KOPT-K1 (cell line): ENCODE results near the gene ZNF441.

ENCODE experiments used
- H3K27ac ChIP-seq: fragments of 200-600 bp; sonication (generic); 2 replicates; pipeline ENCODE4 v1.5.1; 2016; ENCODE audit warnings: antibody characterized with exemption, mild to moderate bottlenecking, low read depth, low read length; ENCODE audit not compliant: poor library complexity, severe bottlenecking
- H3K36me3 ChIP-seq: fragments of 200-600 bp; sonication (generic); 2 replicates; pipeline ENCODE4 v1.5.1; 2017; ENCODE audit warnings: antibody characterized with exemption, mild to moderate bottlenecking, low read length, moderate library complexity; ENCODE audit not compliant: insufficient read depth
- H3K9me3 ChIP-seq: fragments of 200-600 bp; sonication (generic); 2 replicates; pipeline ENCODE4 v1.5.1; 2017; ENCODE audit warnings: antibody characterized with exemption, low read length, mild to moderate bottlenecking; ENCODE audit not compliant: insufficient read depth, poor library complexity, severe bottlenecking

The ZNF441 gene

DNA sequence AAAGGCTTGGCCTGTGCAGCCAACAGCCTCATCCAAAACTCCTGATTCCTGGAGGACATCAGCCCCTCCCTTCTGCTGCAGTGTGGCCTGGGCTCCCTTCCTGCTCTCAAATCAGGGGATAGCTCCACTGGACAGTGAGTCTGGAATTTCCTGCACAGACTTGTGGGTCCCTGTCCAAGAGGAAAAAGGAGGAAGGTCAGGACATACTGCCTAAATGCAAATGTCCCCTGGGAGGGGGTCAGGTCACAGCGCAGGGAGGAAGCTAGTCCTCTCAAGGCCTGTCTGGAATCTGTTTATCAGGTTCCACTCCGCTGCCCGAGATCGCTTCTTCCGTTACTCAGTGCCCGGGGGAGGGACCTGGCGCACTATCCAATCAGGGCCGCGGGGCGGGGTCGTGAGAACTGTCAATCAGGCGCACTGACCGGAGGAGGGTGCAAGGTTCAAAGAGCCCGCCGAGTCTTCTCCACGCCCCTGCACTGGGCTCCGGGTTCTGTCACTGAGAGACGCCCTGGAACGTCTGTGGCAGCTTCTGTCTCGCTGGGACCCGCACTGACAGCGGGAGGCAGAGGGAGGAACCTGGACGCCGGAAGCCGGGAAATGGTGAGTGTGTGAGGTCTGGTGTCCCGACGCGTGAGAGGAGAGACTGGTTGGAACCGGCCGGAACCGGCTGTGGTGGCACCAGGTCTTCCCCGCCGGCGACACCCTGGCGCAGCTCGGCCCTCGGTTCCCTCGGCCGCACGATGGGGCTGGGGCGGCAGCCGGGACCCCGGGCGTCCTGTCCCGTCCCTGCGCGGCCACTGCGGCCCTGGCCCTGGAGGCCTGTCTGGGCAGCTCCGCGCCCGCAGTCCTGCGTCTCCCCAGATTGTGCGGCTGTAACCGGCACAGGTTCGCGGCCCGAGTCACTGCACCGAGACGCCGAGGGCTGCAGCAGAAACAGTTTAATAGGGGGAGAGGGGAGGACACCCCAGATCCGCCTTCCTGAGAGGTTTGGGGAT lies at the start of gene ZNF441:
Gene ZNF441 (plus strand): TSS at position 404 of the 995 bp plus-strand sequence. CDS start 194 bp downstream, at position 598.
- Histone ChIP-seq H3K36me3 (no peaks in the 10 kb centered on the region), H3K27ac (peak within 1 kb of the TSS; percentile 57), H3K9me3 (peaks cover 27% of the 10 kb centered on the region)

DNA sequence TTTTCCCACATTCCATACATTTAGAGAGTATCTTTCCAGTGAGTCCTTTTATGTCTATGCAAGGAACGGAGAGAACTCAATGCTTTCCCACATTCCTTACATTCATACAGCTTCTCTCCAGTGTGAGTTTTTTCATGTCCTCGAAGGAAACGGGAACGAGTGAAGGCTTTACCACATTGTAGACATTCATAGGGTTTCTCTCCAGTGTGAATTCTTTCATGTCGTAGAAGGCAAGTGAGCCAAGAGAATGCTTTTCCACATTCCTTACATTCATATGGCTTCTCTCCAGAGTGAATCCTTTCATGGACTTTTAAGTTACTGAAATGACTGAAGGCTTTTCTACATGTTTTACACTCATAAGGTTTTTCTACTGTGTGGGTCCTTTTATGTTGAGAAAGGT lies 45.1 kb upstream of the ZNF441 start:
- peaks cover 76% of the 10 kb centered on the region for H3K9me3 ChIP-seq
- H3K36me3 ChIP-seq = peaks cover 63% of the 10 kb centered on the region
- no peak overlapping the region for H3K27ac ChIP-seq

DNA sequence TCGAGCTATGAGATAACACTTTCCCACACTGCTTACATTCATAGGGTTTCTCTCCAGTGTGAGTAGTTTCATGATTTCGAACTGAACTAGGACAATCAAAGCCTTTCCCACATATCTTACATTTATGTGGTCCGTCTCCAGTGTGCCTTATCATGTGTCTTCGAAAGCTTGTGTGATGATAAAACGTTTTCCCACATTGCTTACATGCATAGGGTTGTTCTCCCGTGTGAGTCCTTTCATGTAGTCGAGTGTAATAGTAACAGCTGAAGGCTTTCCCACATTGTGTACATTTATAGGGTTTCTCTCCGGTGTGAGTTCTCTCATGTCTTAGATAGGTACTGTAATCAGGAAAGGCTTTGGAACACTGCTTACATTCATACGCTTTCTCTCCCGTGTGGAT lies 44.4 kb upstream of the ZNF441 start:
- peaks cover 84% of the 10 kb centered on the region for H3K9me3 ChIP-seq
- peaks cover 71% of the 10 kb centered on the region for H3K36me3 ChIP-seq
- H3K27ac ChIP-seq = no peak overlapping the region

DNA sequence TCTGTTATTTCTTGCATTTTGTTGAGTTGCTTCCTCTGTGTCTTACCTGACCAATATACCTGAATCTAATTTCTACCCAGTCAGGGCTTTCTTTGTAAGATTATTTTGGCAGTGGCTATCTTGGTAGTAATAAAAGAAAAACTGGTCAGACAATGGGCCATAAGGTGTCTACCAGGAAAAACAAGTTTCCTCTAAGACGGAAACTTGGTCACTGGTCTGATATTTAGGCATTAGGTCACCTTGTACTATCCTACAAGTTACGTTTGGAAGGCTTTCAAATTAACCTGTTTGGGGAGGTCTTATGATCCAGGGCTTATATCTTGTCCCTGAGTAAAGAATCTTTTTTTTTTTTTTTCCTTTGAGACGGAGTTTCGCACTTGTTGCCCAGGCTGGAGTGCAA lies 37.2 kb upstream of the ZNF441 start:
- peaks cover 56% of the 10 kb centered on the region for H3K36me3 ChIP-seq
- no peak overlapping the region for H3K27ac ChIP-seq

DNA sequence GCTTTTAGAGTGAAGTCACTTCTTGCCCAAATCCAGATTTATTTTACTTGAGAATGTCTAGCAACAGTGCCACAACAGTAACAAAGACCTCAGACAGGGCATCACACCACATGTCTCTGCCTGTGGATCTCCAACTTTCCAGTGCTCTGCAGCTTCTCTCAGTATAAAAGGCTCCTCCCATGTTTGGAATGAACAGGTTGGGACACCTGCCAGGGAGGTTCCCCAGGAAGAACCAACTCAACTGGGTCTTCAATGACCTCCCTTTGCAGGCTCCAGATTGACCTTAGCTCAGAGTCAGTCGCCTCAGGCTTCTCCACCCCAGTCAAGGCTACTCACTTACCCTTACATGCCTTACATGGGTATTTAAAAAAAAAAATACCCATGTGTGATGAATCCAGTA lies 31.4 kb upstream of the ZNF441 start:
- H3K27ac ChIP-seq = no peak overlapping the region
- H3K36me3 ChIP-seq = peaks cover 18% of the 10 kb centered on the region; the same call in 1 of the 2 replicates
- peaks cover 12% of the 10 kb centered on the region for H3K9me3 ChIP-seq

More for the DNA sequence above, 37.2 kb upstream of the ZNF441 start:
- peaks cover 58% of the 10 kb centered on the region for H3K9me3 ChIP-seq

DNA sequence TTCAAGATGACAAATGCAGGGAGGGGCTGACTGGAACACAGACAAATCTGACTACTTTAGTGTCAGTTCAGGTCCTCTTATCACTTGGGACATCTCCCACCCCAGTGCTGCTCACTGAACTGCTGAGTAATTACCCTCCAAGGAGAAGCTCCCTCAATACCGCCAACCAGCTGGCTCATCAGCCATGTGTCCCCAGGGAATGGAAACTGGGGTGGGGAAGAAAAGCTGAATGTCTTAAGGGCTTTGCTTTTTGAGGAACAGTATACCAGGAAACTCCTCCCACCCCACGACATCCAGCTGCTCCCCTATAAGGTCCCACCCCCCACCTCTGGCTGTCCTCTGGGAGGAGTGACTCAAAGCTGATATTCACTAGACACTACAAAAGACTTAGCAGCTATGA lies 30.1 kb upstream of the ZNF441 start:
- H3K27ac ChIP-seq = no peak overlapping the region
- peaks cover under 1% of the 10 kb centered on the region for H3K9me3 ChIP-seq
- H3K36me3 ChIP-seq = peaks cover 7% of the 10 kb centered on the region; the same call in 1 of the 2 replicates

- peak overlapping the region; percentile 68 for H3K27ac ChIP-seq
- 0 out of 2 replicates have a peak, but pooled peaks cover 2% of the 10 kb centered on the region for H3K36me3 ChIP-seq
- no peaks in the 10 kb centered on the region for H3K9me3 ChIP-seq
These were observed 28.6 kb upstream of the ZNF441 start for GRCh38 chr19:11737964-11738745.

DNA sequence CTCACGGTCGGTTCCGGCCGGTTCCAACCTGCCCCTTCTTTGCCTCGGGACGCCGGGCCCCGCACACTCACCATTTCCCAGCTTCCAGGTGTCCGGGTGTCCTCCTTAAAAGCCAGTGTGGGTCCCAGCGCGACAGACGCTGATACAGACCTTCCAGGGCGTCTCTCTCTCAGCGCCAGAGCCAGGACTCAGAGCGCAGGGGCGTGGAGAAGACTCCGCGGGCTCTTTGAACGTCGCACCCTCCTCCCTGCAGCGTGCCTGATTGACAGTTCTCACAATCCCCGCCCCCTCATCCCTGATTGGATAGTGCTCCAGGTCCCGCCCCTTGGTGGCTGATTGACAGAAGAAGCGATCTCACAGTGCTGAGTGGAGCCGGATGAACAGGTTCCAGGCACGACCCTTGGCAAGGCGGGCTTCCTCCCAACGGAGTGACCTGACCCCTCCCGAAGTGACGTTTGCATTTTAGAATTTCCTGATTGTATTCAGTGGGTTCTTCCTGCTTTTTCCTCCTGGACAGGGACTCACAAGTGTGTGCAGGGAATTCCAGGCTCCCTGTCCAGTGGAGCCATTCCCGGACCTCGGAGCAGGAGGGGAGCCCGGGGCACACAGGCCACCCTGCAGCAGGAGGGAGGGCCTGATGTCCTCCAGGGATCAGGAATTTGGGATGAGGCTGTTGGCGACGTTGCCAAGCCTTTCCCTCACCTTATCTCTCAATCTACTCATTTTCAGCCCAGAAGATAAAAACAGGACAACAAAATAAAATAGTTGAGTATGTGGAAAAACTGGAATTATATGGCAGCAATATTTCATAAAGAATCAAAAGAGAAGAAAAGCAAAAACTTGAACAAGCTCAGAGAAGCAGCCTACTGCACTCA lies 27.8 kb upstream of the ZNF441 start, which contains the start of gene ZNF823:
Gene ZNF823 (minus strand): TSS at position 201 of the 875 bp plus-strand sequence. CDS start 127 bp downstream, at position 74.
- Histone ChIP-seq H3K36me3 (no peaks in the 10 kb centered on the region), H3K27ac (peak within 1 kb of the TSS; percentile 68), H3K9me3 (no peaks in the 10 kb centered on the region)

DNA sequence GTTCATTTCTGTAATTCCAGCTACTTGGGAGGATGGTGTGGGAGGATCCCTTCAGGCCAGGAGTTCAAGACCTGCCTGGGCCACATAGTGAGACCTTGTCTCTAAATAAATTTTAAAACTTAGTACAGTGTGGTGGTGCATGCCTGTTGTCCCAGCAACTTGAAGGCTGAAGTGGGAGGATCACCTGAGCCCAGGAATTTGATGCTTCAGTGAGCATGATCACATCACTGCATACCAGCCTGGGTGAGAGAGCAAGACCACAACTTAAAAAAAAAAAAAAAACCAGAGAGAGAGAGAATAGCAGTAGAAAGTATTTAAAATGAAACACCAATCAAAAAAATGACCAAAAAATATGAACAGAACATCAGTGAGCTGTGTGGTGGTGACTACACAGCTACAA lies 20.9 kb upstream of the ZNF441 start:
- Histone ChIP-seq H3K27ac (no peak overlapping the region), H3K9me3 (peaks cover 23% of the 10 kb centered on the region), H3K36me3 (no peaks in the 10 kb centered on the region)

DNA sequence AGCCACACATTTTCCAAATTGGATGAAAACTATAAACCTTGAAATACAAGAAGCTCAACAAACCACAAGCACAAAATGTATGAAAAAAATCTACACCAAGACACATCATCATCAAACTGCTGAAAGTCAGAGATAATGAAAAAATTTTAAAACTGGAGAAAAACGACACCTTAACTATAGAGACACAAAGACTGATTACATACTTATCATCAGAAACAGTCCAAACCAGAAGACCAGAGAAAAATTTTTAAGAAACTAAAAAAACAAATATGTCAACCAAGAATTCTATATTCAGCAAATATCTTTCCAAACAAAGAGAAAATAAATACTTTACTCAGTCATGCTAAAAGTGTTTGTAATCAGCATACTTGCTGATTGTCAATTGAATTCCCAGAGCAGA lies 19.5 kb upstream of the ZNF441 start:
- H3K36me3 ChIP-seq = no peaks in the 10 kb centered on the region
- H3K27ac ChIP-seq = no peak overlapping the region
- H3K9me3 ChIP-seq = peaks cover 29% of the 10 kb centered on the region

GRCh38 chr19:11749751-11750150 lies 17.0 kb upstream of the ZNF441 start:
- Histone ChIP-seq H3K36me3 (no peaks in the 10 kb centered on the region), H3K9me3 (peaks cover 39% of the 10 kb centered on the region), H3K27ac (no peak overlapping the region)

- Histone ChIP-seq H3K27ac (no peak overlapping the region), H3K9me3 (peaks cover 55% of the 10 kb centered on the region), H3K36me3 (no peaks in the 10 kb centered on the region)
These were observed 14.5 kb upstream of the ZNF441 start for GRCh38 chr19:11752244-11752736.

- Histone ChIP-seq H3K36me3 (no peaks in the 10 kb centered on the region), H3K27ac (no peak overlapping the region), H3K9me3 (peaks cover 45% of the 10 kb centered on the region)
These were observed 12.1 kb upstream of the ZNF441 start for GRCh38 chr19:11754663-11755062.

GRCh38 chr19:11756965-11757364 lies 9.8 kb upstream of the ZNF441 start:
- no peak overlapping the region for H3K27ac ChIP-seq
- no peaks in the 10 kb centered on the region for H3K36me3 ChIP-seq
- H3K9me3 ChIP-seq = peaks cover 38% of the 10 kb centered on the region
